Measurements from ENCODE around the gene SCARB1. TPM values are rescaled to one million over a fixed set of nuclear protein-coding genes. Genes with fewer than 3 reads are reported as not detected.

The SCARB1 gene
- total and polyA plus RNA-seq, 2 of the 13 experiments (the other 11 are each of a cell fraction or from before 2014, with no cell fraction given) = 63.4 to 160 TPM

DNA sequence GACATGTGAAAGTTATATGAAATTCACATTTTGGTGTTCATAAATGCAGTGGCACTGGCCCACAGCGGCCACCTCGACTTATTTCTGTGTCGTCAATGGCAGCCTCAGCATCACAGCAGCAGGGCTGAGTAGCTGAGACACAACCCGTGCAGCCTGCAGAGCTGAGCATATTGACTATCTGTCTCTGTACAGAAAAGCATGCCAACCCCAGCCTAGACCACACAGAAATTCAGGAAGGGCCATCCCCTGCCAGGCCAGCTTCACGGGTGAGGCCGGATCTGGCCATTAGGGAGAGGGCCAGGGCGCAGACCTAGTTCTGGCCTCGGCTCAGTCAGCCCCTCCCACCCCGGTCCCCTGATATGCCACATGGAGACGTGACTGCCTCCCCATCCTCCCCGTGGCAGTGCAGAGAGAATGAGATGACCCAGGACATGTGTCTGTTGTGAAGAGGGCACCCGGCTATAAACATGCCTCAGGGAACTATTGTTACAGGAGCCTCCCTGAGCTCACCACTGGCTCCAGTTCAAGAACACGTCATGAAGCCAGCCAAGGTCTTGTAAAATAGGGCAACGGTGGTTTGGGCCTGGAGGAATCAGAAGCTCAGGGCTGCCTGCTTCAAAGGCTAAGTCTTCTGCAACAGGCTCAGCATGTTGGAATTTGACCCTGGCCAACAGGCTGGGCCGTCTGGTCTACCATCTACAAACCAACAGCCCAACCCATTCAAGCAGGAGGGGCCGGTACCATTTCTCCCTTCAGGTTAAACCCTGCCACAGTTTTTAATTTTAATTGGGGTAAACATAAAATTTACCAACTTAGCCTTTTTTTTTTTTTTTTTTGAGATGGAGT is 25.5 kb downstream of the SCARB1 start (continued):
- no peak for TF ChIP-seq ZNF343 (CRISPR knock-in tag; IDR thresholded peaks at IDR 0.05)
- no peak for TF ChIP-seq ZNF20 (CRISPR knock-in tag; IDR thresholded peaks at IDR 0.05)
- TF ChIP-seq ZNF3 (CRISPR knock-in tag; IDR thresholded peaks at IDR 0.05) = peak; percentile 20; the same call in 1 of the 2 replicates
- TF ChIP-seq YEATS2 (CRISPR knock-in tag; IDR thresholded peaks at IDR 0.05; ENCODE audit: borderline replicate concordance) = peak; percentile 62; the same call in 1 of the 2 replicates
- no peak for TF ChIP-seq ZNF616 (CRISPR knock-in tag; IDR thresholded peaks at IDR 0.05; ENCODE audit: low read depth)
- TF ChIP-seq, protein P1, sequence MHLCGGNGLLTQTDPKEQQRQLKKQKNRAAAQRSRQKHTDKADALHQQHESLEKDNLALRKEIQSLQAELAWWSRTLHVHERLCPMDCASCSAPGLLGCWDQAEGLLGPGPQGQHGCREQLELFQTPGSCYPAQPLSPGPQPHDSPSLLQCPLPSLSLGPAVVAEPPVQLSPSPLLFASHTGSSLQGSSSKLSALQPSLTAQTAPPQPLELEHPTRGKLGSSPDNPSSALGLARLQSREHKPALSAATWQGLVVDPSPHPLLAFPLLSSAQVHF (CRISPR knock-in tag; IDR thresholded peaks at IDR 0.05) = no peak
- TF ChIP-seq ZNF431 (CRISPR knock-in tag; IDR thresholded peaks at IDR 0.05; ENCODE audit: borderline replicate concordance, low read depth) = peak; percentile 89
- TF ChIP-seq, protein P2, sequence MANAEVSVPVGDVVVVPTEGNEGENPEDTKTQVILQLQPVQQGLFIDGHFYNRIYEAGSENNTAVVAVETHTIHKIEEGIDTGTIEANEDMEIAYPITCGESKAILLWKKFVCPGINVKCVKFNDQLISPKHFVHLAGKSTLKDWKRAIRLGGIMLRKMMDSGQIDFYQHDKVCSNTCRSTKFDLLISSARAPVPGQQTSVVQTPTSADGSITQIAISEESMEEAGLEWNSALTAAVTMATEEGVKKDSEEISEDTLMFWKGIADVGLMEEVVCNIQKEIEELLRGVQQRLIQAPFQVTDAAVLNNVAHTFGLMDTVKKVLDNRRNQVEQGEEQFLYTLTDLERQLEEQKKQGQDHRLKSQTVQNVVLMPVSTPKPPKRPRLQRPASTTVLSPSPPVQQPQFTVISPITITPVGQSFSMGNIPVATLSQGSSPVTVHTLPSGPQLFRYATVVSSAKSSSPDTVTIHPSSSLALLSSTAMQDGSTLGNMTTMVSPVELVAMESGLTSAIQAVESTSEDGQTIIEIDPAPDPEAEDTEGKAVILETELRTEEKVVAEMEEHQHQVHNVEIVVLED (CRISPR knock-in tag; IDR thresholded peaks at IDR 0.05; ENCODE audit: borderline replicate concordance) = no peak
- TF ChIP-seq ZNF335 (CRISPR knock-in tag; IDR thresholded peaks at IDR 0.05) = no peak
- peak; percentile 63; the same call in 1 of the 2 replicates for TF ChIP-seq ZNF761 (CRISPR knock-in tag; conservative IDR thresholded peaks at IDR 0.05)
- TF ChIP-seq PLRG1 (conservative IDR thresholded peaks at IDR 0.05) = no peak
- TF ChIP-seq ZNF652 (CRISPR knock-in tag; IDR thresholded peaks at IDR 0.05; ENCODE audit: borderline replicate concordance, low read depth) = no peak
- TF ChIP-seq NFE2L2 (IDR thresholded peaks at IDR 0.05; ENCODE audit: low read length) = no peak
- TF ChIP-seq ZNF543 (CRISPR knock-in tag; IDR thresholded peaks at IDR 0.05) = peak; percentile 35; the same call in 1 of the 2 replicates
- no peak for TF ChIP-seq KLF12 (CRISPR knock-in tag; IDR thresholded peaks at IDR 0.05; ENCODE audit: borderline replicate concordance)
- no peak for TF ChIP-seq SIN3B (IDR thresholded peaks at IDR 0.05; ENCODE audit: low read length)
- no peak for TF ChIP-seq TCF7L2 (IDR thresholded peaks at IDR 0.05; ENCODE audit: low read depth, low read length)
- TF ChIP-seq, protein P3, sequence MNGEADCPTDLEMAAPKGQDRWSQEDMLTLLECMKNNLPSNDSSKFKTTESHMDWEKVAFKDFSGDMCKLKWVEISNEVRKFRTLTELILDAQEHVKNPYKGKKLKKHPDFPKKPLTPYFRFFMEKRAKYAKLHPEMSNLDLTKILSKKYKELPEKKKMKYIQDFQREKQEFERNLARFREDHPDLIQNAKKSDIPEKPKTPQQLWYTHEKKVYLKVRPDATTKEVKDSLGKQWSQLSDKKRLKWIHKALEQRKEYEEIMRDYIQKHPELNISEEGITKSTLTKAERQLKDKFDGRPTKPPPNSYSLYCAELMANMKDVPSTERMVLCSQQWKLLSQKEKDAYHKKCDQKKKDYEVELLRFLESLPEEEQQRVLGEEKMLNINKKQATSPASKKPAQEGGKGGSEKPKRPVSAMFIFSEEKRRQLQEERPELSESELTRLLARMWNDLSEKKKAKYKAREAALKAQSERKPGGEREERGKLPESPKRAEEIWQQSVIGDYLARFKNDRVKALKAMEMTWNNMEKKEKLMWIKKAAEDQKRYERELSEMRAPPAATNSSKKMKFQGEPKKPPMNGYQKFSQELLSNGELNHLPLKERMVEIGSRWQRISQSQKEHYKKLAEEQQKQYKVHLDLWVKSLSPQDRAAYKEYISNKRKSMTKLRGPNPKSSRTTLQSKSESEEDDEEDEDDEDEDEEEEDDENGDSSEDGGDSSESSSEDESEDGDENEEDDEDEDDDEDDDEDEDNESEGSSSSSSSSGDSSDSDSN (CRISPR knock-in tag; IDR thresholded peaks at IDR 0.05) = no peak; the same call in 1 of the 2 replicates
- no peak for TF ChIP-seq SMAD9 (CRISPR knock-in tag; IDR thresholded peaks at IDR 0.05)
- TF ChIP-seq ZNF577 (CRISPR knock-in tag; IDR thresholded peaks at IDR 0.05; ENCODE audit: borderline replicate concordance, low read depth) = no peak
- TF ChIP-seq, protein P4, sequence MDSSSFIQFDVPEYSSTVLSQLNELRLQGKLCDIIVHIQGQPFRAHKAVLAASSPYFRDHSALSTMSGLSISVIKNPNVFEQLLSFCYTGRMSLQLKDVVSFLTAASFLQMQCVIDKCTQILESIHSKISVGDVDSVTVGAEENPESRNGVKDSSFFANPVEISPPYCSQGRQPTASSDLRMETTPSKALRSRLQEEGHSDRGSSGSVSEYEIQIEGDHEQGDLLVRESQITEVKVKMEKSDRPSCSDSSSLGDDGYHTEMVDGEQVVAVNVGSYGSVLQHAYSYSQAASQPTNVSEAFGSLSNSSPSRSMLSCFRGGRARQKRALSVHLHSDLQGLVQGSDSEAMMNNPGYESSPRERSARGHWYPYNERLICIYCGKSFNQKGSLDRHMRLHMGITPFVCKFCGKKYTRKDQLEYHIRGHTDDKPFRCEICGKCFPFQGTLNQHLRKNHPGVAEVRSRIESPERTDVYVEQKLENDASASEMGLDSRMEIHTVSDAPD (CRISPR knock-in tag; IDR thresholded peaks at IDR 0.05) = no peak
- TF ChIP-seq GATA4 (IDR thresholded peaks at IDR 0.05; ENCODE audit: borderline replicate concordance, low read depth) = no peak
- no peak for TF ChIP-seq DR1 (CRISPR knock-in tag; IDR thresholded peaks at IDR 0.05)
- TF ChIP-seq ZNF556 (CRISPR knock-in tag; IDR thresholded peaks at IDR 0.05; ENCODE audit: borderline replicate concordance) = 0 out of 2 replicates have a peak, but pooled peaks have one; percentile 15
- no peak for TF ChIP-seq ZZZ3 (CRISPR knock-in tag; IDR thresholded peaks at IDR 0.05; ENCODE audit: borderline replicate concordance)
